HG03280 (cell line): Measurements from ENCODE around the gene RIGI.
"Not testable (repeated sequence)": the region's sequence is repeated elsewhere in the genome, so short reads cannot be mapped to it uniquely, and the experiment has no call there.

Experiments
- ATAC-seq: cut with Tn5 transposase; IDR thresholded peaks from one replicate; pipeline ENCODE4 v1.9.1; 2021; ENCODE audit warnings: mild to moderate bottlenecking, moderate library complexity; ENCODE audit not compliant: unreplicated experiment

RIGI gene

GRCh38 chr9:32526041-32526706 lies at the start of gene RIGI:
TSS of gene RIGI (minus strand) at chr9:32526196. CDS start at chr9:32526166, 30 bp downstream.
- ATAC-seq: peak; percentile 57

GRCh38 chr9:32574858-32575257 lies 48.9 kb upstream of the RIGI start:
- no peak for ATAC-seq

- ATAC-seq: no peak
Measured at GRCh38 chr9:32573821-32574220, 47.8 kb upstream of the RIGI start.

GRCh38 chr9:32572900-32573523 lies 47.0 kb upstream of the RIGI start, which contains the start of gene NDUFB6:
TSS of gene NDUFB6 (minus strand) at chr9:32573159. CDS start at chr9:32573060, 99 bp downstream.
- peak; percentile 82 for ATAC-seq

GRCh38 chr9:32571969-32572899 lies 46.2 kb upstream of the RIGI start:
- ATAC-seq: peak; percentile 88

- ATAC-seq: no peak
Measured at GRCh38 chr9:32570262-32570661, 44.3 kb upstream of the RIGI start.

- ATAC-seq: no peak
Measured at GRCh38 chr9:32566770-32567169, 40.8 kb upstream of the RIGI start.

- no peak for ATAC-seq
Measured at GRCh38 chr9:32565967-32566366, 40.0 kb upstream of the RIGI start.

- ATAC-seq: no peak
Measured at GRCh38 chr9:32558408-32558934, 32.5 kb upstream of the RIGI start.

- ATAC-seq: no peak
Measured at GRCh38 chr9:32554591-32554990, 28.6 kb upstream of the RIGI start.

- ATAC-seq: no peak
Measured at GRCh38 chr9:32554107-32554506, 28.1 kb upstream of the RIGI start.

- ATAC-seq: peak; percentile 70
Measured at GRCh38 chr9:32552172-32552872, 26.3 kb upstream of the RIGI start, which contains the start of the genes SMIM27 and TOPORS. TSS of gene SMIM27 (plus strand) at chr9:32552327. CDS start at chr9:32552435, 108 bp downstream. TSS of gene TOPORS (minus strand) at chr9:32552586. CDS start at chr9:32552436, 150 bp downstream.

GRCh38 chr9:32551276-32552051 lies 25.5 kb upstream of the RIGI start:
- ATAC-seq: no peak

GRCh38 chr9:32550562-32551275 lies 24.7 kb upstream of the RIGI start:
- ATAC-seq: peak; percentile 68

GRCh38 chr9:32550150-32550561 lies 24.2 kb upstream of the RIGI start:
- ATAC-seq: no peak

GRCh38 chr9:32548213-32548612 lies 22.2 kb upstream of the RIGI start:
- not testable (repeated sequence) for ATAC-seq

GRCh38 chr9:32545884-32546283 lies 19.9 kb upstream of the RIGI start:
- ATAC-seq: no peak

GRCh38 chr9:32543047-32543446 lies 17.1 kb upstream of the RIGI start:
- ATAC-seq: no peak

GRCh38 chr9:32533816-32534215 lies 7.8 kb upstream of the RIGI start:
- no peak for ATAC-seq
